ENCODE measurements around the gene NCK1.

- TF ChIP-seq CTCF (IDR thresholded peaks at IDR 0.05; ENCODE audit: low read depth, low read length) (no peak), MYC (IDR thresholded peaks at IDR 0.05; ENCODE audit: low read depth, low read length) (no peak), POLR2A (IDR thresholded peaks at IDR 0.05; ENCODE audit: extremely low read depth, insufficient read length) (no peak), MAX (IDR thresholded peaks at IDR 0.05; ENCODE audit: low read depth, low read length) (no peak)
These were observed 69.6 kb downstream of the NCK1 start for GRCh38 chr3:136931606-136932005.
